ENCODE data around the gene ITLN2.
"Not testable (repeated sequence)": the region's sequence is repeated elsewhere in the genome, so short reads cannot be mapped to it uniquely, and the experiment has no call there.

ITLN2 gene

DNA sequence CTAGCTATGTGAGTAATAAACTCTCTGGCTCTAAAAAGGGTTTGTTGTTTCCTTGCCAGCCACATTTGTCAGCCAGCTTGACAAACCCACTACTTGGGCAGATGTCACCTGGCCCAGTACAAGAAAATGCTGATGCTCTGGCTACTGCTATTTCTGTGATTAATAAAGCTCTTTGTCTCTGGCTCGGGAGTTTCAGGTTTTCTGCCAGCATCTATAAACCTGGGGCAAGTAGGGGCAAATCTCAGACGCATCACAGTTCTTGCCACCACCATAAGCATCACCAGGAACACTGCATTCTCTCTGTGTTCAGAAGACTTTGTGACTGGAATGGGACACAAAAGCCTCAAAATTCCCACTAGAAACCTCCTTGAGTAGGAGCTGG, 2.5 kb downstream of the ITLN2 start:
- no peak for DNase-seq

GRCh38 chr1:160951443-160952128, 3.0 kb downstream of the ITLN2 start:
- no peak for DNase-seq

DNA sequence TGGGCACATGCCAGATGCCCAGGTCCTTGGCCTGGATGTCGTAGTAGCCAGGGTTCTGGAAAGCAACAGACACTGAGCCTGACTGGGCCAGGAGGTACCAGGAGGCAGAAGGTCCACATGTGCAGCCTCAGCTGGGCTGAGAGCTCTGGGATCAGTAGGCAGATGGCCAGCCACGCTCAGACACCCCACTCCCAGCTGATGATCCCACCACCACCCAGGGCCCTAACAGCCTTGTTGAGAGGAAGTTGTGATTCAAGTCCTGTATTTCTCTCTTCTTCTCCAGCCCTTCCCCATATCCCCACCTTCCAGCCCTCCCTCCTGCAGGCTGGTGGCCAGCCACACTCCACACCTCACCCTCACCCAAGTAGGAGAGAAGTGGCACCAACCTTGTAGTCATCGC, 4.0 kb downstream of the ITLN2 start:
- DNase-seq: no peak

DNA sequence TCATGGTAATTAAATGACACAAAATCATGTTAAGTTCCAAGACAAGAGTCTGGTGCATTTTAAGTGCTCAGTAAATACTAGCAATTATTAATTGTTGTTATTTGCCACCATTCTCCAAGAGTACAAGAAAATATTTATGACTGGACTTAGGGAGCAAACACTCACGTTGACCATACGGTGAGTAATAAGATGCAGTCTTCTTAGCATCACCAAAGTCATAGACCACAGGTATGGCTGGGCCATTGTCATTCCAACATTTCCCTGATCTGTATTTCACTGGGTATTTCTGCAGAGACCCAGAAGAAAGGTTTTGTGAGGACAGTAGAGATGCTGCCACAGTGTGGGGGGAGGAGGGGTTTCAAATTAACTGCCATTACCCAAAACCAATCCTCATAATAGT, 4.7 kb downstream of the ITLN2 start:
- DNase-seq: no peak

DNA sequence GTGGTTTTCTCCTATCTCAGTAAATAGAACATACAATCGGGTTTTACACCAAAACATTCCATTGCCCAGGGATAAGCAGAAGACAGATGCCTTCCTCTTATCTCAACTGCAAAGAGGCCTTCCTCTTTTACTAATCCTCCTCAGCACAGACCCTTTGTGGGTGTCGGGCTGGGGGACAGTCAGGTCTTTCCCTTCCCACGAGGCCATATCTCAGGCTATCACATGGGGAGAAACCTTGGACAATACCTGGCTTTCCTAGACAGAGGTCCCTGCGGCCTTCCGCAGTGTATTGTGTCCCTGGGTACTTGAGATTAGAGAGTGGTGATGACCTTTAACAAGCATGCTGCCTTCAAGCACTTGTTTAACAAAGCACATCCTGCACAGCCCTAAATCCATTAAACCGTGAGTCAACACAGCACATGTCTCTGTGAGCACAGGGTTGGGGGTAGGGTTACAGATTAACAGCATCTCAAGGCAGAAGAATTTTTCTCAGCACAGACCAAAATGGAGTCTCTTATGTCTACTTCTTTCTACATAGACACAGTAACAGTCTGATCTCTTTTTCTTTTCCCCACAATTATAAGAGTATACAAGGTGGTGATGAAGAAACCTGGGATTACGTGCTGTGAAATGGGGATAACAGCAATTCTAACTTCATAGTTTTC, 5.3 kb downstream of the ITLN2 start:
- not testable (repeated sequence) for DNase-seq

GRCh38 chr1:160947174-160947759, 7.3 kb downstream of the ITLN2 start:
- not testable (repeated sequence) for DNase-seq

- DNase-seq: not testable (repeated sequence)
Measured at GRCh38 chr1:160945881-160946280, 8.7 kb downstream of the ITLN2 start.

DNA sequence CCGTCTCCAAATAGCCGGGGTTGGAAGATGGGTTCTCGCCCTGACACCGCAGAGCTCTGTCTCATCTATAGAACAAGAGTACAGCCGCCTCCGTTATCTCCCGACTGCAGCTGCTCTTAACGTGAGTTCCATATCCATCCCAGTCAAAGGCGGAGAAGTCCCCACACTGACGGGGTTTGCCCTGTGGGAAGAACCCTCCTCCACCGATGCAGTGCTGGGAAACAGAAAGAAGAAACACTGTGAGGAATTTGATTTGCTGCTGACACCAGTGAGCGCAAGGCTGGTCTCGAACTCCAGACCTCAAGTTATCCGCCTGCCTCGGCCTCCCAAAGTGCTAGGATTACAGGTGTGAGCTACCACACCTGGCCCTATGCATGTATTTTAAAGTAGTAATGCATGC, 9.5 kb downstream of the ITLN2 start:
- DNase-seq: no peak

DNA sequence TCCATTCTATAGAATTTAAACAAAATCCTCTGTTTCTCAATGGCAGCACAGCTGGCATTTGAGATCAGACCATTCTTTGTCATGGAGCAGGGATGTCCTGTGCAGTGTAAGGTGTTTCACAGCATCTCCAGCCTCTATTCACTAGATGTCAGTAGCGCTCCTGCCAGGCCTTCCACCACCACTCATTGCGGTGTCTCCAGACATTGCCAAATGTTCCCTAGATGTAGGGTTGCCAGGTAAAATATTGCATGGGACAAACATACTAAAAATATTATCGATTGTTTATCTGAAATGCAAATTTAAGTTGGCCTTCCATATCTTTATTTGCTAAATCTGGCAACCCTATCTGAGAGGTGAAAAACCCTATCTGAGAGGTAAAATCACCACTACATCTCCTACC, 11.7 kb downstream of the ITLN2 start:
- DNase-seq: no peak

GRCh38 chr1:160936666-160937065, 17.9 kb downstream of the ITLN2 start:
- DNase-seq: not testable (repeated sequence)

GRCh38 chr1:160935527-160936258, 18.9 kb downstream of the ITLN2 start:
- no peak for DNase-seq

DNA sequence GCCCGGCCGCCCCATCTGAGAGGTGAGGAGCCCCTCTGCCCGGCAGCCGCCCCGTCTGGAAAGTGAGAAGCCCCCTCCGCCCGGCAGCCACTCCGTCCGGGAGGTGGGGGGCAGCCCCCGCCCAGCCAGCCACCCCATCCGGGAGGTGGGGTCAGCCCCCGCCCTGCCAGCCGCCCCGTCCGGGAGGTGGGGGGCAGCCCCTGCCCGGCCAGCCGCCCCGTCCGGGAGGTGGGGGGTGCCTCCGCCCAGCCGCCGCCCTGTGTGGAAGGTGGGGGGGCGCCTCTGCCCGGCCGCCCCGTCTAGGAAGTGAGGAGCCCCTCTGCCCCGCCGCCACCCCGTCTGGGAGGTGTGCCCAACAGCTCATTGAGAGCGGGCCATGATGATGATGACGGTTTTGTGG, 21.3 kb downstream of the ITLN2 start:
- DNase-seq: not testable (repeated sequence)

DNA sequence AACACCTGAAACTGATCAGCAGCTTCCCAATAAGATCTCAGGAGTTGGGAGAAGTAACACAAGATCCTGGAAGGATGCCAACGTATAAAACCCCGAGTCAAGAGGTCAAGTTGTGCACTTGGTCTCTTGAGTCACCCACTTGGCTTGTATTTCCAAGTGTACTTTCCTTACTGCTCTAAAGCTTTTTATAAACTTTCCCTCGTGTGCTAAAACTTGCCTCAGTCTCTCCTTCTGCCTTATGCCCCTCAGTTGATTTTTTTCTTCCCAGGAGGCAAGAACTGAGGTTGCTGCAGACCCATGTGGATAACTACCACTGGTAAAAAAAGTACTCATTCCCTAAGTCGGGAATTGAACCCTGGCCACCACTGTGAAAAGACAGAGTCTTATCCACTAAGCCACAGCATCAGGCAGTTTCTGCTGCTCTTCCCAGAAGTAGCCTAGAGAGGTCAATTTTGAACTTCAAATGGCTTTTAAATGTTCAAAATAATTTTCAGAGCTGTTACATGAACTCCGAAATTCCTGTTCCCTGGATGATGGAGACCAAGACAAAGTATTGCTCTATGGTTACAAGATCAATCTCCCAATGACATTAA, 28.9 kb downstream of the ITLN2 start:
- DNase-seq: no peak

DNA sequence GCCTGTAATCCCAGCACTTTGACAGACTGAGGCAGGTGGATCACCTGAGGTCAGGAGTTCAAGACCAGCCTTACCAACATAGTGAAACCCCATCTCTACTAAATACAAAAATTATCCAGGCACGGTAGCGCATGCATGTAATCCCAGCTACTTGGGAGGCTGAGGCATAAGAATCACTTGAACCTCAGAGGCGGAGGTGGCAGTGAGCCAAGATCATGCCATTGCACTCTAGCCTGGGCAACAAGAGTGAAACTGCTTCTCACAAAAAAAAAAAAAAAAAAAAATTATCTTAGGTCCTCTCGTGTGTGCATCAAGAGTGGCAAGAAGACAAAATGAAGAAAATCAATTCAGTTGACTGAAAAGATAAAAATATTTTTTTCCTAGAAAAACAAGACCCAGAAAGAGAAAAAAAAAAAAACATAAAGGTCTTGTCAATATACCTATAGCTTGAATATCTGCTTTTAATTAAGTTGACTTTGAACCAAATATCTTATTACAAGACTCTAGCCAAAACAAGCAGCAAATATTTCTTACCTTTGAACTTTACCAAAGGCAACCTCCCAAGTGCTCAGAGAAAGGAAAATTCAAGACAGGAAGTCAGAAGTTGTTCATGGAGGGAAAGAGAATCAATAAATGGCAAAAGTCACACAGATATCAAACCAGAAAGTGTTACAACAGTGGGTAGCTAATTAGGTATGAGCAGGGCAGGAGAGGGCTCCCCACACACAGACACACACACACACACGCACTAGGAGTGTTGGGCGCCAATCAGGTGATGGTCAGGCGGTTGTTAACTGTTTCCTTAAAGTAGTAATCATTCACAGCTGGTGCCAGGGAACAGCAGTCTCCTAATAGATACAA, 29.6 kb downstream of the ITLN2 start:
- no peak for DNase-seq

GRCh38 chr1:160916666-160917065, 37.9 kb downstream of the ITLN2 start:
- no peak for DNase-seq

DNA sequence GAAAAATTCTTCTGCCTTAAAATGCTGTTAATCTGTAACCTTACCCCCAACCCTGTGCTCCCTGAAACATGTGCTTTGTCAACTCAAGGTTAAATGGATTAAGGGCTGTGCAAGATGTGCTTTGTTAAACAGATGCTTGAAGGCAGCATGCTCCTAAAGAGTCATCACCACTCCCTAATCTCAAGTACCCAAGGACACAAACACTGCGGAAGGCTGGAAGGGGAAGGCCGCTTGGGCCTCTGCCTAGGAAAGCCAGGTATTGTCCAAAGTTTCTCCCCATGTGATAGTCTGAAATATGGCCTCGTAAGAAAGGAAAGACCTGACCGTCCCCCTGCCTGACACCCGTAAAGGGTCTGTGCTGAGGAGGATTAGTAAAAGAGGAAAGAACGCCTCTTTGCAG, 41.4 kb downstream of the ITLN2 start:
- not testable (repeated sequence) for DNase-seq

DNA sequence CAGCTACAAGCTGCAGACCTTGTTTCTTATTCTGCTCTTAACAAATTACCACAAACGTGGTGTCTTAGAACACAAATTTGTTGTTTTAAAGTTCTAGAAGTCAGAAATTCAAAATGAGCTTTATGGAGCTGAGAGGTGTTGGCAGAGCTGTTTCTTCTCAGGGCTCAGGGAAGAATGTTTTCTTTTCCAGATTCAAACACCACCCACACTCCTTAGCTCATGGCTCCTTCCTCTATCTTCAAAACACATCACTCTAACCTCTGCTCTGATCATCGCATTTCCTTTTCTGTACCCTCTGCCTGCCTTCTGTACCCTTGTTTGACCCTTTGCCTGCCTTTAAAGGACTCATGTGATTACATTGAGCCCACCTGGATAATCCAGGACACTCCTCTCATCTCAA, 42.7 kb downstream of the ITLN2 start:
- DNase-seq: no peak

- DNase-seq: no peak
Measured at GRCh38 chr1:160911441-160911840, 43.2 kb downstream of the ITLN2 start.

- DNase-seq: no peak
Measured at GRCh38 chr1:160910170-160910750, 44.3 kb downstream of the ITLN2 start.

DNA sequence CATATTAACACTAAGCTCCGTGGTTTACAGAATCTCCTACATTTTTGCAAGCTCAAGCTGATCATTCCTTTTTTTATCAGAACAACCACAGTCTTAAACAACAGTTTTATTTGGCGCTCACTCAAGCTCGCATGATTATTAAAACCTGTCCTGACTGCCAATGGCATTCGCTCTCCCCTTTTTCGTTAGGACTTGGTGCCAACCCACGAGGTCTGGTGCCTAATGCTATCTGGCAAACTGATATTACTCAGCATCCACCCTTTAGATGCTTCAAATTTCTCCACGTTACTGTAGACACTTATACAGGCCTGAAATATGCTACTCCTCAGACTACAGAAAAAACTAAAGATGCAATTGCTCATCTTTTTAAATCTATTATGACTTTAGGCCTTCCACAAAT, 46.6 kb downstream of the ITLN2 start:
- no peak for DNase-seq

DNA sequence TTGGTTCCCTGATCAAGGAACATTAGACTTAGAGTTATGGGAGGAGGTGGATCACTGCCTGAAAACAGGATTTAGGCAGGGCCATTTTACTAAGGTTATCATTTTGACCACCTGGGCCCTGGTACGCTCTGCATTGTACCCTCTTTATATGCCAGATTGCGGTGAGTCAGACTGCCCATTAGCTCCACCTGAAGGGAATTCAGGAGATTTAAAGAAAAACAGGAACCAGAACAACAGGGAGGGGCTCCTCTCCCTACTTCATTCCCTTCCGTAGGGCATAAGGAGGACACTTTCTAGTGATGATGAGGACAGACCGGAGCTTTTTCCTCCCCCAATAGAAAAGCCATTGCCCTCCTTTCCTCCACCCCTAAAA, 49.0 kb downstream of the ITLN2 start:
- DNase-seq: no peak

Measured in NCI-H2107 (cell line).